Suppressor macrophage treated with lipopolysaccharide for 1 hour (primary cell): ENCODE results near the gene RBM15B.
A peak's percentile ranks its signal among the peaks of the same experiment; 100 is the strongest.

Experiments used
- DNase-seq, 3 donors: peaks; one replicate each; pipeline ENCODE4 v3.0.0-alpha.2; 2020 to 2022

RBM15B gene

GRCh38 chr3:51393564-51393963 lies 2.5 kb downstream of the RBM15B start:
- DNase-seq: no peak

- DNase-seq: no peak
These were observed 3.5 kb downstream of the RBM15B start for GRCh38 chr3:51394541-51394940.

GRCh38 chr3:51395493-51396213 lies 4.6 kb downstream of the RBM15B start:
- DNase-seq: no peak

GRCh38 chr3:51396401-51396800 lies 5.3 kb downstream of the RBM15B start:
- DNase-seq: no peak

- DNase-seq: no peak
These were observed 6.3 kb downstream of the RBM15B start for GRCh38 chr3:51397392-51397791.

GRCh38 chr3:51398595-51399310 lies 7.7 kb downstream of the RBM15B start:
- no peak for DNase-seq

- no peak for DNase-seq
These were observed 9.1 kb downstream of the RBM15B start for GRCh38 chr3:51400166-51400565.

GRCh38 chr3:51401735-51402134 lies 10.7 kb downstream of the RBM15B start:
- peak; percentile 77 to 87 (median 85) for DNase-seq

- no peak for DNase-seq
These were observed 12.6 kb downstream of the RBM15B start for GRCh38 chr3:51403675-51404074.

GRCh38 chr3:51408021-51408420 lies 16.9 kb downstream of the RBM15B start:
- DNase-seq: no peak

- DNase-seq: no peak
These were observed 17.7 kb downstream of the RBM15B start for GRCh38 chr3:51408813-51409212.

GRCh38 chr3:51422211-51422610 lies 31.1 kb downstream of the RBM15B start:
- no peak for DNase-seq

GRCh38 chr3:51426921-51427320 lies 35.8 kb downstream of the RBM15B start:
- no peak for DNase-seq

- DNase-seq: no peak
These were observed 38.1 kb downstream of the RBM15B start for GRCh38 chr3:51429138-51429537.

GRCh38 chr3:51434110-51434509 lies 43.0 kb downstream of the RBM15B start:
- DNase-seq: no peak

GRCh38 chr3:51434746-51435327 lies 43.8 kb downstream of the RBM15B start:
- DNase-seq: peak; percentile 62 to 71 (median 71)

- no peak for DNase-seq
These were observed 46.0 kb downstream of the RBM15B start for GRCh38 chr3:51436998-51437639.

- DNase-seq: no peak
These were observed 50.4 kb downstream of the RBM15B start for GRCh38 chr3:51441282-51442030.

- DNase-seq: no peak
These were observed 54.6 kb downstream of the RBM15B start for GRCh38 chr3:51445544-51446280.
